Measurements from ENCODE around the gene CLCN4.

The CLCN4 gene

DNA sequence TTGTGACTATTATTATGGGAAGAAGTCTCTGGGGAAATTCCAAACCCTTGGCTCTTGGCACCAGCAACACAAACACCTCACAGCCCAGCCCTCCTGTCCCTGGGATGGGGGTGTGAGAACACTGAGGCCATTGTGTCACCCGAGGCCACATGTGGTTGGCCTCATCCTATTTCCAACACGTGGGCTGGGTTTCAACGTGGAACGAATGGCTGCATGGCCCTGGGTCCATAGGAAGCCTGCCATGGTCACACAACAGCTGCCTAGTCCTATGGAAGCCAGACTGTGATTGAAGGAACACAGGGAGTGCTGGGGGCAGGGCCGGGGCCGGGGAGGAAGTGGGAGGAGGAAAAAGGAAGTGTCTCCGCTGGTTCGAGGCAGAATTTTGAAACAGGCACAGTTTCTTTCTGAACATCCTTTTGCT lies 10.0 kb downstream of the CLCN4 start:
- no peak overlapping the region for H3K27ac ChIP-seq
- no peak for TF ChIP-seq ZFX (IDR thresholded peaks at IDR 0.05; ENCODE audit: borderline replicate concordance)
- TF ChIP-seq, protein P1, sequence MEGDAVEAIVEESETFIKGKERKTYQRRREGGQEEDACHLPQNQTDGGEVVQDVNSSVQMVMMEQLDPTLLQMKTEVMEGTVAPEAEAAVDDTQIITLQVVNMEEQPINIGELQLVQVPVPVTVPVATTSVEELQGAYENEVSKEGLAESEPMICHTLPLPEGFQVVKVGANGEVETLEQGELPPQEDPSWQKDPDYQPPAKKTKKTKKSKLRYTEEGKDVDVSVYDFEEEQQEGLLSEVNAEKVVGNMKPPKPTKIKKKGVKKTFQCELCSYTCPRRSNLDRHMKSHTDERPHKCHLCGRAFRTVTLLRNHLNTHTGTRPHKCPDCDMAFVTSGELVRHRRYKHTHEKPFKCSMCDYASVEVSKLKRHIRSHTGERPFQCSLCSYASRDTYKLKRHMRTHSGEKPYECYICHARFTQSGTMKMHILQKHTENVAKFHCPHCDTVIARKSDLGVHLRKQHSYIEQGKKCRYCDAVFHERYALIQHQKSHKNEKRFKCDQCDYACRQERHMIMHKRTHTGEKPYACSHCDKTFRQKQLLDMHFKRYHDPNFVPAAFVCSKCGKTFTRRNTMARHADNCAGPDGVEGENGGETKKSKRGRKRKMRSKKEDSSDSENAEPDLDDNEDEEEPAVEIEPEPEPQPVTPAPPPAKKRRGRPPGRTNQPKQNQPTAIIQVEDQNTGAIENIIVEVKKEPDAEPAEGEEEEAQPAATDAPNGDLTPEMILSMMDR (IDR thresholded peaks at IDR 0.05): no peak

DNA sequence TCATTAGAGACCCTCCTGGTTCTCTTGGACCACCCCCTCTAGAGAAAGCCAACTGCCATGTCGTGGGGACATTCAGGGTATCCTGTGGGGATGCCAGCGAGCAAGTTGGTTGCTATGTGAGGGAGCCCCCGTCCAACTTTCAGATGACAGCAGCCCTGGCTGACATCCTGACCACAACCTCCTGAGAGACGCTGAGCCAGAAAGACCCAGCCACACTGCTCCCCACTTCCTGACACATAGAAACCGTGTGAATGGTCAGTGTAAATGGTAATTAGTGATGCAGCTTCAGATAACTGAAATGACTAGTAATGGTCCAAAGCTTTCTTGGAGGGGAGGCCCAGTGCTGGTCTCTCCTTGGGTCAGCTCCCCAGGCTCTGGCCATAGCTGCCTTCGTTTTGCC lies 10.8 kb downstream of the CLCN4 start:
- no peak overlapping the region for H3K27ac ChIP-seq
- TF ChIP-seq ZFX (IDR thresholded peaks at IDR 0.05; ENCODE audit: borderline replicate concordance): no peak
- TF ChIP-seq, protein P1 (IDR thresholded peaks at IDR 0.05): no peak

DNA sequence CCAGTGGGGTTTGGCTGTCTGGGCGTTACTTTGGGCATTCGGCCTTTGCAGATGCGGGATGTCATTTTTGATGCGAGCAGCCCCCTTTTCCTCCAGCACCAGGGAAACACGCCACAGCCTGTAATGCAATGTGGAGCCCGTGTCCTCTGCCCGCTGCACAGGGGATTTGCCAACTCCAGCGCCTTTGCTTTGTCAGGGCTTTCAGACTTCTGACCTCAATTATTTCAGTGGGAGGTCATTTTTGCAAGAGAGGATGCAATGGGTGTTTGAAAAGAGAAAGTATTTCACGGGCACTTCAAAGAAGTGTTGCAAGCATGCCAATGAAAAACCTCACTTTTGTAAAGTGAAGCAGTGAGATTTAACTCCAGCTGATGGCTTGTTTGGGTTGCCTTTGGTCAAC lies 11.5 kb downstream of the CLCN4 start:
- TF ChIP-seq, protein P1 (IDR thresholded peaks at IDR 0.05): no peak
- TF ChIP-seq ZFX (IDR thresholded peaks at IDR 0.05; ENCODE audit: borderline replicate concordance): no peak

DNA sequence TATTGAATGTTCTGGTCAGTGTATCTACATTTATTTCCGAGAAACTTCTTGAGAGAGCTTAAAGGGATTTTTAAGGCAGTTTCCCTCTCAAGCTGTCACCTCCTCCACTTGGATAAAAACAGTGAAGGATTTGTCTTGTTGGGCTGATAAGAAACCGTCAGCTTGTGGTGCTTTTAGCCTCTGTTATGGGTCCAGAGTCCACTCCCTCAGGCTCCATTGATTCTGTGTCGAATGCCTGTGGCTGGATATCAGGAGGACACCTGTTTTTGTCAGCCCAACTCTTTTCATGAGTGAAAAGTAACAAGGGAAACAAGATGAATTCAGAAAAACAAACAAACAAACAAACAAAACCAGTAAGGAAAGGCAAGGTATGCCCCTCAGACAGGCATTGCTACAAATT lies 12.4 kb downstream of the CLCN4 start:
- TF ChIP-seq, protein P1 (IDR thresholded peaks at IDR 0.05): no peak
- TF ChIP-seq ZFX (IDR thresholded peaks at IDR 0.05; ENCODE audit: borderline replicate concordance): no peak
- H3K27ac ChIP-seq: no peak overlapping the region

More for the DNA sequence above, 11.5 kb downstream of the CLCN4 start:
- no peak overlapping the region for H3K27ac ChIP-seq

DNA sequence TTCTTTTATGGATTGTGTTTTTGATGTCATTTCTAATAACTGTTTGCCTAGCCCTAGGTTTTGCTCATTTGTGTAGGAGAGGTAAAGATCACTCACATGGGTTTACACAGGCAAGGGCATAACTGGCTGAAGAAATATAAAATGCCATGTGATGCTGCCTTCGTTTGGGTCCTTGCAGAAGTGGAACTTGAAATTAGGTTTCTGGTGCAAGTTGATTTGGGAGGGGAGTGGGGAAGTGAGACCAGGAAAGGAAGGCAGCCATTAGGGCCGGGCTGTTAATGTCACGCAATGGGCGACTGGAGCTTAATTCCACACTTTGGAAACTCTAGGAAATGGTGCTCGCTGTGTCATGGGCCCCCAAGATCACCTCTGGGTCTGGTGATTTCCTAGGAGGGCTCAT lies 14.5 kb downstream of the CLCN4 start:
- TF ChIP-seq, protein P1 (IDR thresholded peaks at IDR 0.05): no peak
- TF ChIP-seq ZFX (IDR thresholded peaks at IDR 0.05; ENCODE audit: borderline replicate concordance): no peak
- no peak overlapping the region for H3K27ac ChIP-seq

DNA sequence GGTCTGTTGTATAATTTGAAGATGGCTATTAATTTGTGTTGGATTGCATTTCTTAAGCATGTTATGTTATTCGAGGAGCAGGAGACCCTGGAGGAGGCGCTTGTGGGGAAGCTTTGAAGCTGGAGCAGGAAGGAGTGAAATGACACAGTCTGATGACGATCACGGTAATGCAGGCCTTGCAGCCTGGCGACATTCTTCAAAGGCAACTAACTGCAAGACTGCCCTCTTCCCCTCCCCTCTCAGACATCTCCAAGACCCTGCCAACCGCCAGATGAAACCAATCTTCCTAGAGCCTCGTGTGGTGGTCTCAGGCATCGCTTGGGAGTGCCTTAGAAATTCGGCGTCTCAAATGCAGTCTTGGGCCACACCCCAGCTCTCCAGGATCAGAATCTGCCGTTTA lies 16.1 kb downstream of the CLCN4 start:
- no peak for TF ChIP-seq ZFX (IDR thresholded peaks at IDR 0.05; ENCODE audit: borderline replicate concordance)
- TF ChIP-seq, protein P1 (IDR thresholded peaks at IDR 0.05): no peak
- H3K27ac ChIP-seq: no peak overlapping the region

DNA sequence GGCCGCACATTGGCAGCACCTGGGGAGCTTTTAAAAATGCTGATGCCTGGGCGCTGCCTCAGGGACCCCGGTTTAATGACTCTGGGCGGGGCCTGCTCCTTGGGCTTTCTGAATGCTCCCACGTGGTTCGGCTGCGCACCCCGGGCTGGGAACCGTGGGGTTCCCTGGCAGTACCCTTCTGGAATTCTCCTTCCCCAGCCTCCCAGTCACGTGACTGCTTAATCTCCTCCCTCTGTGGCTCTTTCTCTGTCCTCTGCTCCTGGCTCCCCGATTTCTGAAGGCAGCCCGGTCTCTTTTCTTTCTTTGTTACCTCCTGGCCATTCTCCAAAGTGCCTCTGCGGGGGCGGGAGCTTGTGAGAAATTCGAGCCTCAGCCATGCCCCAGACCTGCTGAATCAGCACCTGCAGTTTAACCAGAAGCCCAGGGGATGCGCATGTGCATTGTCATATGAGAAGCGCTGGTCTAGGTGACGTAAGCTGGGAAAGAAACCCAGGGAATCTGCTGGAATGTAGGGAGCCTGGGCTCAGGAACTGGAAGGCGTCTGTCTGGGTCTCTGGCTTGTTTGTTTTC lies 16.6 kb downstream of the CLCN4 start:
- H3K27ac ChIP-seq: no peak overlapping the region
- TF ChIP-seq ZFX (IDR thresholded peaks at IDR 0.05; ENCODE audit: borderline replicate concordance): no peak
- TF ChIP-seq, protein P1 (IDR thresholded peaks at IDR 0.05): no peak

Data from 22Rv1 (cell line).